GM23248 (cell line): ENCODE results near the gene TRIML2.

ENCODE experiments used
- EZH2 ChIP-seq: fragments of 200-600 bp; sonication (generic); IDR thresholded peaks from 2 replicates; pipeline ENCODE4 v1.6.1; 2018; ENCODE audit warnings: antibody characterized with exemption, mild to moderate bottlenecking; ENCODE audit not compliant: insufficient read depth, poor library complexity, severe bottlenecking
- EZH2phosphoT487 ChIP-seq: fragments of 200-600 bp; sonication (generic); IDR thresholded peaks from 2 replicates; pipeline ENCODE4 v1.6.1; 2018; ENCODE audit warnings: antibody characterized with exemption, moderate library complexity, mild to moderate bottlenecking, low read depth; ENCODE audit not compliant: insufficient read depth

DNA sequence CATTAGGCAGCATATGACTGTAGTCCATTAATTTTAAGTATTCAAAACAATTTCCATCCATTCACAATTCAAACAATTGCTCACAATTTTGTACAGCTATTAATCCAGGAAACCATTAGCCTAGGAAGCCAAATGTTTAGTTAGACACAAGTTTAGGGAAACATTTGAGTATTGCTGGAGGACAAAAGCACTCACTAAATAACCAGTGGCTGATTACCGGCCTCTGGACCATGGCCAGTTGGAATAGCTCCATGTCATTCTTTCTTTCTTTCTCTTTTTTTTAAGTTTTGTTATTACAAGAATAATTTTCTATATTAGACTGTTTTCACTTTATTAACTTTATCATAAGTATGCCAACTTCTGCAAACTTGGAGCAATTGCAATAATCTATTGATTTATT is 31.3 kb downstream of the TRIML2 start:
- no peak for TF ChIP-seq EZH2
- TF ChIP-seq EZH2phosphoT487: no peak
